ENCODE results near the gene TAGAP. TPM values are rescaled to one million over a fixed set of nuclear protein-coding genes. Genes with fewer than 3 reads are reported as not detected.
A peak's percentile ranks its signal among the peaks of the same experiment; 100 is the strongest.
"Not testable (repeated sequence)": the region's sequence is repeated elsewhere in the genome, so short reads cannot be mapped to it uniquely, and the experiment has no call there.

Gene TAGAP
- polyA plus RNA-seq, 4 donors = 0.45 to 2.6 (median 0.66) TPM

GRCh38 chr6:159047891-159048685, 3.3 kb upstream of the TAGAP start:
- DNase-seq (ENCODE audit: low read depth in 4 of 4, low spot score in 3 of 4) = no peak

- no peak for DNase-seq (ENCODE audit: low read depth in 4 of 4, low spot score in 3 of 4)
Observed at GRCh38 chr6:159045801-159046200, 1.0 kb upstream of the TAGAP start.

GRCh38 chr6:159043947-159044346, 844 bp downstream of the TAGAP start:
- no peak for DNase-seq (ENCODE audit: low read depth in 4 of 4, low spot score in 3 of 4)

- DNase-seq (ENCODE audit: low read depth in 4 of 4, low spot score in 3 of 4) = no peak
Observed at GRCh38 chr6:159043251-159043650, 1.5 kb downstream of the TAGAP start.

- no peak for DNase-seq (ENCODE audit: low read depth in 4 of 4, low spot score in 3 of 4)
Observed at GRCh38 chr6:159042826-159043181, 2.0 kb downstream of the TAGAP start.

- peak; percentile 35 to 64 (median 62) for DNase-seq (ENCODE audit: low read depth in 4 of 4, low spot score in 3 of 4)
Observed at GRCh38 chr6:159042003-159042825, 2.6 kb downstream of the TAGAP start.

GRCh38 chr6:159041181-159041580, 3.6 kb downstream of the TAGAP start:
- no peak for DNase-seq (ENCODE audit: low read depth in 4 of 4, low spot score in 3 of 4)

GRCh38 chr6:159039885-159040258, 4.9 kb downstream of the TAGAP start:
- DNase-seq (ENCODE audit: low read depth in 4 of 4, low spot score in 3 of 4) = no peak

- no peak for DNase-seq (ENCODE audit: low read depth in 4 of 4, low spot score in 3 of 4)
Observed at GRCh38 chr6:159038914-159039884, 5.6 kb downstream of the TAGAP start.

GRCh38 chr6:159038318-159038717, 6.5 kb downstream of the TAGAP start:
- DNase-seq (ENCODE audit: low read depth in 4 of 4, low spot score in 3 of 4) = not testable (repeated sequence)

- DNase-seq (ENCODE audit: low read depth in 4 of 4, low spot score in 3 of 4) = peak in 1 of 4 donors; percentile 29
Observed at GRCh38 chr6:159037756-159038290, 7.0 kb downstream of the TAGAP start.

GRCh38 chr6:159036673-159037072, 8.1 kb downstream of the TAGAP start:
- no peak for DNase-seq (ENCODE audit: low read depth in 4 of 4, low spot score in 3 of 4)

GRCh38 chr6:159035891-159036290, 8.9 kb downstream of the TAGAP start:
- no peak for DNase-seq (ENCODE audit: low read depth in 4 of 4, low spot score in 3 of 4)

- no peak for DNase-seq (ENCODE audit: low read depth in 4 of 4, low spot score in 3 of 4)
Observed at GRCh38 chr6:159033160-159034049, 11.4 kb downstream of the TAGAP start.

- no peak for DNase-seq (ENCODE audit: low read depth in 4 of 4, low spot score in 3 of 4)
Observed at GRCh38 chr6:159031846-159032245, 12.9 kb downstream of the TAGAP start.

GRCh38 chr6:159030168-159030567, 14.6 kb downstream of the TAGAP start:
- DNase-seq (ENCODE audit: low read depth in 4 of 4, low spot score in 3 of 4) = no peak

- DNase-seq (ENCODE audit: low read depth in 4 of 4, low spot score in 3 of 4) = not testable (repeated sequence)
Observed at GRCh38 chr6:159025224-159025623, 19.6 kb downstream of the TAGAP start.

- DNase-seq (ENCODE audit: low read depth in 4 of 4, low spot score in 3 of 4) = no peak
Observed at GRCh38 chr6:159023893-159024292, 20.9 kb downstream of the TAGAP start.

- no peak for DNase-seq (ENCODE audit: low read depth in 4 of 4, low spot score in 3 of 4)
Observed at GRCh38 chr6:159020011-159020410, 24.8 kb downstream of the TAGAP start.

Measured in left renal pelvis (tissue), 4 donors.